Upper lobe of right lung (tissue), 1 donor: Measurements from ENCODE around the gene EPB41L5. TPM values are rescaled to one million over a fixed set of nuclear protein-coding genes. Genes with fewer than 3 reads are reported as not detected.
"Not testable (repeated sequence)": the region's sequence is repeated elsewhere in the genome, so short reads cannot be mapped to it uniquely, and the experiment has no call there.

Source experiments
- ATAC-seq: fragments of 200-7000 bp; cut with Tn5 transposase; one replicate; pipeline ENCODE4 v1.9.1; 2020; ENCODE audit warnings: mild to moderate bottlenecking, moderate library complexity
- DNase-seq: peaks from one replicate; pipeline ENCODE4 v3.0.0-alpha.2; 2020
- H3K27ac ChIP-seq: fragments of 200-600 bp; one replicate; pipeline ENCODE4 v1.8.0; 2022
- H3K27me3 ChIP-seq: fragments of 200-600 bp; one replicate; pipeline ENCODE4 v1.8.0; 2022; ENCODE audit warnings: mild to moderate bottlenecking
- H3K36me3 ChIP-seq: fragments of 200-600 bp; one replicate; pipeline ENCODE4 v1.8.0; 2022
- H3K4me1 ChIP-seq: fragments of 200-600 bp; one replicate; pipeline ENCODE4 v1.8.0; 2022
- H3K4me3 ChIP-seq: fragments of 200-600 bp; one replicate; pipeline ENCODE4 v1.8.0; 2022; ENCODE audit warnings: mild to moderate bottlenecking
- H3K9me3 ChIP-seq: fragments of 200-600 bp; one replicate; pipeline ENCODE4 v1.8.0; 2022
- intact Hi-C: fragments of 100-400 bp; cut with DNase I; formaldehyde crosslinking; loops from one replicate; pipeline ENCODE4 v1.11.0; 2022
- total RNA-seq: library from RNA; stranded (reverse); fragmentation: NEBNext Ultra II Directional; extraction: Animal tissue kit (Norgen Biotek cat#: 25700); gene quantifications from one replicate; pipeline ENCODE4 v1.2.1, GENCODE V29; 2021
- TF ChIP-seq, protein P1 (sequence below): fragments of 200-600 bp; IDR thresholded peaks from one replicate; pipeline ENCODE4 v1.8.0; 2022; ENCODE audit warnings: antibody characterized with exemption
- donor health status: DM: no; HTN: yes; CAD: no; lungs with severe emphysema.

Gene EPB41L5
- total RNA-seq, 1 donor from 2014 or later: 85.5 TPM

DNA sequence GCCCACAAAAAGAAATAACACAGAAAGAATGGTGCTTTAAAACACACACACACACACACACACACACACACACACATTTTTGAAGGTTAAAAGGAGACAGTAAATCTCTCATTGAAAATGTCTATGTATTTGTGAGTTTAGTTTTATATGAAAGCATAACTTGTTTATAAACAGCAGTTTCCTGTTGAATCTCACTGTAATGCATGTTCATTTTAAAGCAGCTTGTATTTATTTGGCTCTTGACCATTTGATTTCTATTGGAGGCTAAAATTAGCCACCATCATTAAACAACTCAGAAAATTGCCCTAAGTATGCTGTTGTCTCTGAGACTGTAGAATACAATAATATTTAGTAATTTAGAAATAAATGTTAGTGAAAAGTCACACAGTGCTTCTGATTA lies 115.3 kb downstream of the EPB41L5 start:
- ATAC-seq: no peak

DNA sequence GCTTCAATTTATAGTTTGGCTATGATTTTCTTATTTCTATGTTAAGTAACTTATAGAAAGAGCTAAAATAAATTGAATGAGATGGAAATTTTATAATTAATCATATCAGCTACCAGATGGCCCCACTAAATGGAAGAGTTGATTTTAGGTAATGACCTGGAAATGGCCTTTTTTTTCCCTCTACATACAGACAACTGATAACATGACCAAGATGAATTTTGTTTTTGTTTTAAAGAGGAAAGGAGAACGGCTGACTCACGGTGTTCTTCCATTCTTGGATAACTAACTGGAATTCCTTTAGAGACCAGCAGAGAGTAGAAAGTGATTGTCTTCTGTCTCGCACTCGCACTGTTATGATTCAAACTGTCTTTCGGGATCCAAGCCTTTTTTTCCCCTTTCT lies 119.3 kb downstream of the EPB41L5 start:
- ATAC-seq: no peak

More for the DNA sequence above, 115.3 kb downstream of the EPB41L5 start:
- Histone ChIP-seq H3K4me1 (no peaks in the 10 kb centered on the region), H3K4me3 (no peak overlapping the region), H3K36me3 (peaks cover 4% of the 10 kb centered on the region), H3K27ac (no peak overlapping the region), H3K9me3 (no peaks in the 10 kb centered on the region), H3K27me3 (no peaks in the 10 kb centered on the region)
- TF ChIP-seq, protein P1, sequence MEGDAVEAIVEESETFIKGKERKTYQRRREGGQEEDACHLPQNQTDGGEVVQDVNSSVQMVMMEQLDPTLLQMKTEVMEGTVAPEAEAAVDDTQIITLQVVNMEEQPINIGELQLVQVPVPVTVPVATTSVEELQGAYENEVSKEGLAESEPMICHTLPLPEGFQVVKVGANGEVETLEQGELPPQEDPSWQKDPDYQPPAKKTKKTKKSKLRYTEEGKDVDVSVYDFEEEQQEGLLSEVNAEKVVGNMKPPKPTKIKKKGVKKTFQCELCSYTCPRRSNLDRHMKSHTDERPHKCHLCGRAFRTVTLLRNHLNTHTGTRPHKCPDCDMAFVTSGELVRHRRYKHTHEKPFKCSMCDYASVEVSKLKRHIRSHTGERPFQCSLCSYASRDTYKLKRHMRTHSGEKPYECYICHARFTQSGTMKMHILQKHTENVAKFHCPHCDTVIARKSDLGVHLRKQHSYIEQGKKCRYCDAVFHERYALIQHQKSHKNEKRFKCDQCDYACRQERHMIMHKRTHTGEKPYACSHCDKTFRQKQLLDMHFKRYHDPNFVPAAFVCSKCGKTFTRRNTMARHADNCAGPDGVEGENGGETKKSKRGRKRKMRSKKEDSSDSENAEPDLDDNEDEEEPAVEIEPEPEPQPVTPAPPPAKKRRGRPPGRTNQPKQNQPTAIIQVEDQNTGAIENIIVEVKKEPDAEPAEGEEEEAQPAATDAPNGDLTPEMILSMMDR: no peak
- intact Hi-C loops: no loop called here
- DNase-seq: no peak

DNA sequence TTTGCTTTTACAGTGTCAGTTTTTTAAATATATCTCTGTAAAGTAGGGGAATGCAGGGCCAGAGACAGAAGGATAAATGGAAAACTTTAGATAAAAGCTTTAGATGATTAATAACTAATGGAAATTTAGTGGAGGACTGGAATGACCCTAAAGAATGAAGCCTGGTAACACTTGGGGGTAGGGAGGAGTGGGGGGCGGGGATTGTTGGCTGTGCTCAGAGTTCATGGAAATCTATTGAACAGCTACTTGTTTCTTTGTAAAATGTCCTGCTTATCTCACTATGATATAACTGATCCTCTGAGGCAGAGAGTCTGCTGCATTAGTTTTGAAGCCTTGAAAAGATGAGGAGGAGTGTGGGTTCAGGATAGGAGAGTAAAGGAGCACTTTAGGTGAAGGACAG lies 119.8 kb downstream of the EPB41L5 start:
- intact Hi-C loops: no loop called here
- DNase-seq (no peak), ATAC-seq (no peak)
- Histone ChIP-seq H3K36me3 (peaks cover 4% of the 10 kb centered on the region), H3K9me3 (no peaks in the 10 kb centered on the region), H3K4me1 (no peaks in the 10 kb centered on the region), H3K27me3 (no peaks in the 10 kb centered on the region), H3K4me3 (no peak overlapping the region), H3K27ac (no peak overlapping the region)
- TF ChIP-seq, protein P1: no peak

More for the DNA sequence above, 119.3 kb downstream of the EPB41L5 start:
- intact Hi-C loops: no loop called here
- H3K36me3 ChIP-seq: peaks cover 4% of the 10 kb centered on the region
- H3K9me3 ChIP-seq: no peaks in the 10 kb centered on the region
- H3K4me1 ChIP-seq: no peaks in the 10 kb centered on the region
- no peak overlapping the region for H3K27ac ChIP-seq
- no peaks in the 10 kb centered on the region for H3K27me3 ChIP-seq
- no peak for DNase-seq
- H3K4me3 ChIP-seq: no peak overlapping the region
- TF ChIP-seq, protein P1: no peak

DNA sequence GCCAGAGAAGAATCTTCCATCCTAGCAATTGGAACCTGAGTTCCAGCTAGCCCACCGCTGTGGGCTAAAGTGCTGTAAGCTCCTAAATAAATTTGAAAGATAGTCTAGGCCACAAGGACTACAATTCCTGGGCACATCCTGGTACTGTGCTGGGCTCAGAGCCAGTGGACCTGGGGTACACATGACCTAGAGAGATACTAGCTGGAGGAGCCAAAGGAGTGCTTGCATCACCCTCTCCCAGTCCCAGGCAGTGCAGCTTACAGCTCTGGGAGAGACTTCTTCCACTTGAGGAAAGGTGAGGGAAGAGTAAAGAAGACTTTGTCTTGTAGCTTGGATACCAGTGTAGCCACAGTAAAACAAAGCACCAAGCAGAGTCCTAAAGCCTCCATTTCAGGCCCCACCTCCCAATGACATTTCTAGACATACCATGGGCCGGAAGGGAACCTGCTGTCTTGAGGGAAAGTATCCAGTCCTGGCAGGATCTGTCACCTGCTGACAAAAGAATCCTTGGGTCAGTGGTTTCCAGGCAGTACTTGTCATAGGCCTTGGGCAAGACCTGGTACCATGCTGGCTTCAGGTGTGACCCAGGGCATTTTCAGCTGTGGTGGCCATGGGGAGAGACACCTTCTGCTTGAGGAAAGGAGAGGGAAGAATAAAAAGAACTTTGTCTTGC lies 120.8 kb downstream of the EPB41L5 start:
- Histone ChIP-seq H3K27me3 (no peaks in the 10 kb centered on the region), H3K4me3 (no peak overlapping the region), H3K9me3 (no peaks in the 10 kb centered on the region), H3K4me1 (no peaks in the 10 kb centered on the region), H3K36me3 (peaks cover 4% of the 10 kb centered on the region), H3K27ac (no peak overlapping the region)
- ATAC-seq (no peak), DNase-seq (no peak)
- TF ChIP-seq, protein P1: no peak
- intact Hi-C loops: no loop called here

DNA sequence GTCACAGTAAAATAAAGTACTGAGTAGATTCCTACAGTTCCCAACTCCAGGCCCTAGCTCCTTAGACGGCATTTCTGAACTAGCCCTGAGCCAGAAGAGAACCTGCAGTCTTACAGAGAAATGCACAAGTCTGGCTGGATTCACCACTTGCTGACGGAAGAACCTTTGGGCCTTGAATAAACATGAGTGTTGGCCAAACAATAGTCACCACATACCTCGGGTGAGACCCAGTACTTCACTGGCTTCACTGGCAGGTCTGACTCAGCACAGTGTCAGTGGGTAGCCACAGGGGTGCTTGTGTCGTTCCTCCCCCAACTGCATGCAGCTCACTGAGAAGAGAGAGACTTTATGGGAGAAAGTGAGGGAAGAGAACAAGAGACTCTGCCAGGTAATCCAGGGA lies 121.4 kb downstream of the EPB41L5 start:
- Histone ChIP-seq H3K27me3 (no peaks in the 10 kb centered on the region), H3K9me3 (no peaks in the 10 kb centered on the region), H3K4me3 (no peak overlapping the region), H3K4me1 (no peaks in the 10 kb centered on the region), H3K36me3 (peaks cover 4% of the 10 kb centered on the region), H3K27ac (no peak overlapping the region)
- DNase-seq: no peak
- TF ChIP-seq, protein P1: no peak
- intact Hi-C loops: no loop called here
- ATAC-seq: peak; percentile 53

DNA sequence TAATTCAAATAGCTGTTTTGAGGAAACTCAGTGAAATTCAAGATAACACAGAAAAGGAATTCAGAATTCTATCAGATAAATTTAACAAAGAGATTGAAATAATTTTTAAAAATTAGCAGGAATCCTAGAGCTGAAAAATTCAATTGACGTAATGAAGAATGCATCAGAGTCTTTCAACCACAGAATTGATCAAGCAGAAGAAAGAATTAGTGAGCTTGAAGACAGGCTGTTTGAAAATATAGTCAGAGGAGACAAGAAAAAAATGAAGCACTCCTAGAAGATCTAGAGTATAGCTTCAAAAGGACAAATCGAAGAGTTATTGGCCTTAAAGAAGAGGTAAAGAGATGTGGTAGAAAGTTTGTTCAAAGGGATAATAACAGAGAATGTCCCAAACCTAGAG lies 122.1 kb downstream of the EPB41L5 start:
- H3K36me3 ChIP-seq, H3K27ac ChIP-seq, H3K4me3 ChIP-seq, H3K9me3 ChIP-seq, H3K27me3 ChIP-seq, H3K4me1 ChIP-seq, DNase-seq, ATAC-seq, intact Hi-C loops: not testable (repeated sequence)
